ENCODE measurements around the gene ZNF862. TPM values are rescaled to one million over a fixed set of nuclear protein-coding genes. Genes with fewer than 3 reads are reported as not detected.

Gene ZNF862
- total RNA-seq, 1 experiment from 2014 or later: 17.7 TPM

- H3K27ac Mint-ChIP-seq (ENCODE audit: unreplicated experiment): no peak overlapping the region
- CTCF ChIA-PET: no interaction called here
- TF ChIP-seq CTCF (IDR thresholded peaks at IDR 0.05; ENCODE audit: unreplicated experiment): no peak
These were observed 15.7 kb upstream of the ZNF862 start for GRCh38 chr7:149822353-149822943.

GRCh38 chr7:149823191-149823630, 15.0 kb upstream of the ZNF862 start:
- no peak overlapping the region for H3K4me3 Mint-ChIP-seq (ENCODE audit: low read depth, unreplicated experiment)
- DNase-seq: no peak
- H3K36me3 Mint-ChIP-seq (ENCODE audit: insufficient read depth, unreplicated experiment): no peaks in the 10 kb centered on the region
- H3K27me3 Mint-ChIP-seq (ENCODE audit: unreplicated experiment): peaks cover 84% of the 10 kb centered on the region
- no peaks in the 10 kb centered on the region for H3K4me1 Mint-ChIP-seq (ENCODE audit: low read depth, unreplicated experiment)
- no peak overlapping the region for H3K27ac Mint-ChIP-seq (ENCODE audit: unreplicated experiment)
- CTCF ChIA-PET: no interaction called here
- no peak for TF ChIP-seq CTCF (IDR thresholded peaks at IDR 0.05; ENCODE audit: unreplicated experiment)
- intact Hi-C loops (cut with micrococcal nuclease; ENCODE audit: unreplicated experiment): no loop called here
- no peaks in the 10 kb centered on the region for H3K9me3 Mint-ChIP-seq (ENCODE audit: low read depth, unreplicated experiment)
- BruUV-seq (replicated peaks): no TSS peak

More at GRCh38 chr7:149822353-149822943, 15.7 kb upstream of the ZNF862 start:
- Mint-ChIP-seq H3K9me3 (ENCODE audit: low read depth, unreplicated experiment) (no peaks in the 10 kb centered on the region), H3K27me3 (ENCODE audit: unreplicated experiment) (peaks cover 79% of the 10 kb centered on the region), H3K4me1 (ENCODE audit: low read depth, unreplicated experiment) (no peaks in the 10 kb centered on the region), H3K4me3 (ENCODE audit: low read depth, unreplicated experiment) (no peak overlapping the region), H3K36me3 (ENCODE audit: insufficient read depth, unreplicated experiment) (no peaks in the 10 kb centered on the region)
- intact Hi-C loops (cut with micrococcal nuclease; ENCODE audit: unreplicated experiment): no loop called here
- no TSS peak for BruUV-seq (replicated peaks)
- no peak for DNase-seq

GRCh38 chr7:149823631-149824199, 14.5 kb upstream of the ZNF862 start:
- H3K27me3 Mint-ChIP-seq (ENCODE audit: unreplicated experiment): peaks cover 84% of the 10 kb centered on the region
- H3K36me3 Mint-ChIP-seq (ENCODE audit: insufficient read depth, unreplicated experiment): no peaks in the 10 kb centered on the region
- BruUV-seq (replicated peaks): no TSS peak
- H3K4me1 Mint-ChIP-seq (ENCODE audit: low read depth, unreplicated experiment): no peaks in the 10 kb centered on the region
- no peaks in the 10 kb centered on the region for H3K9me3 Mint-ChIP-seq (ENCODE audit: low read depth, unreplicated experiment)
- no peak overlapping the region for H3K27ac Mint-ChIP-seq (ENCODE audit: unreplicated experiment)
- intact Hi-C loops (cut with micrococcal nuclease; ENCODE audit: unreplicated experiment): no loop called here
- DNase-seq: no peak
- no peak overlapping the region for H3K4me3 Mint-ChIP-seq (ENCODE audit: low read depth, unreplicated experiment)
- TF ChIP-seq CTCF (IDR thresholded peaks at IDR 0.05; ENCODE audit: unreplicated experiment): no peak
- CTCF ChIA-PET: no interaction called here

- Mint-ChIP-seq H3K4me3 (ENCODE audit: low read depth, unreplicated experiment) (no peak overlapping the region), H3K27me3 (ENCODE audit: unreplicated experiment) (peaks cover 84% of the 10 kb centered on the region), H3K27ac (ENCODE audit: unreplicated experiment) (no peak overlapping the region), H3K9me3 (ENCODE audit: low read depth, unreplicated experiment) (no peaks in the 10 kb centered on the region), H3K36me3 (ENCODE audit: insufficient read depth, unreplicated experiment) (no peaks in the 10 kb centered on the region), H3K4me1 (ENCODE audit: low read depth, unreplicated experiment) (no peaks in the 10 kb centered on the region)
- no peak for DNase-seq
- BruUV-seq (replicated peaks): no TSS peak
- intact Hi-C loops (cut with micrococcal nuclease; ENCODE audit: unreplicated experiment): no loop called here
- CTCF ChIA-PET: no interaction called here
- TF ChIP-seq CTCF (IDR thresholded peaks at IDR 0.05; ENCODE audit: unreplicated experiment): no peak
These were observed 13.9 kb upstream of the ZNF862 start for GRCh38 chr7:149824301-149824741.

All from Calu3 (cell line).